Hindlimb muscle (tissue), 1 donor: ENCODE measurements around the gene CREG1. TPM values are rescaled to one million over a fixed set of nuclear protein-coding genes. Genes with fewer than 3 reads are reported as not detected.
"Not testable (repeated sequence)": the region's sequence is repeated elsewhere in the genome, so short reads cannot be mapped to it uniquely, and the experiment has no call there.

Source experiments
- DNase-seq: peaks from one replicate; pipeline ENCODE4 v3.0.0-alpha.2; 2013
- polyA plus RNA-seq: library from polyadenylated mRNA; unstranded; fragments of 120-200 nt; gene quantifications from one replicate; pipeline ENCODE4 v1.2.1, GENCODE V29; 2013; ENCODE audit not compliant: insufficient read length

Gene CREG1
- polyA plus RNA-seq, 1 donor = 28.6 TPM

- peak; percentile 28 for DNase-seq
Measured at GRCh38 chr1:167563579-167564246, 10.2 kb upstream of the CREG1 start.

GRCh38 chr1:167562702-167563101, 9.1 kb upstream of the CREG1 start:
- DNase-seq = no peak

- no peak for DNase-seq
Measured at GRCh38 chr1:167561753-167562152, 8.2 kb upstream of the CREG1 start.

GRCh38 chr1:167555971-167556714, 2.6 kb upstream of the CREG1 start:
- peak; percentile 47 for DNase-seq

GRCh38 chr1:167555072-167555471, 1.5 kb upstream of the CREG1 start:
- not testable (repeated sequence) for DNase-seq

- no peak for DNase-seq
Measured at GRCh38 chr1:167554028-167554779, 642 bp upstream of the CREG1 start.

GRCh38 chr1:167551362-167551761, 2.2 kb downstream of the CREG1 start:
- DNase-seq = no peak

GRCh38 chr1:167548059-167548932, 5.3 kb downstream of the CREG1 start:
- no peak for DNase-seq

GRCh38 chr1:167546935-167547334, 6.6 kb downstream of the CREG1 start:
- no peak for DNase-seq

GRCh38 chr1:167545349-167545748, 8.2 kb downstream of the CREG1 start:
- DNase-seq = no peak

- no peak for DNase-seq
Measured at GRCh38 chr1:167544447-167545093, 9.0 kb downstream of the CREG1 start.

- DNase-seq = no peak
Measured at GRCh38 chr1:167543199-167543990, 10.2 kb downstream of the CREG1 start.

- no peak for DNase-seq
Measured at GRCh38 chr1:167542109-167543032, 11.2 kb downstream of the CREG1 start.

- no peak for DNase-seq
Measured at GRCh38 chr1:167541610-167542009, 12.0 kb downstream of the CREG1 start.

GRCh38 chr1:167541003-167541402, 12.6 kb downstream of the CREG1 start:
- no peak for DNase-seq

- DNase-seq = no peak
Measured at GRCh38 chr1:167538657-167539056, 14.9 kb downstream of the CREG1 start.

- DNase-seq = peak; percentile 66
Measured at GRCh38 chr1:167533851-167534300, 19.7 kb downstream of the CREG1 start.

- no peak for DNase-seq
Measured at GRCh38 chr1:167532964-167533824, 20.4 kb downstream of the CREG1 start.

GRCh38 chr1:167532375-167532774, 21.2 kb downstream of the CREG1 start:
- no peak for DNase-seq
